Esophagus (tissue), 2 donors: Measurements from ENCODE around the gene GNG14. TPM values are rescaled to one million over a fixed set of nuclear protein-coding genes. Genes with fewer than 3 reads are reported as not detected.
"Not testable (repeated sequence)": the region's sequence is repeated elsewhere in the genome, so short reads cannot be mapped to it uniquely, and the experiment has no call there.

Source experiments
- H3K27ac ChIP-seq, 2 donors: one replicate each; pipeline ENCODE4 v1.5.1; 2013; ENCODE audit warnings: low read depth in 2 of 2, mild to moderate bottlenecking in 2 of 2, inconsistent platforms in 1 of 2, low read length in 1 of 2, moderate library complexity in 1 of 2
- H3K27me3 ChIP-seq, 2 donors: one replicate each; pipeline ENCODE4 v1.6.1; 2013; ENCODE audit warnings: low read length in 2 of 2, control low read depth in 1 of 2, mild to moderate bottlenecking in 1 of 2; ENCODE audit not compliant: insufficient read depth in 2 of 2, control insufficient read depth in 1 of 2
- H3K36me3 ChIP-seq, 2 donors: one replicate each; pipeline ENCODE4 v1.6.1; 2013; ENCODE audit warnings: low read length in 1 of 2; ENCODE audit not compliant: control insufficient read depth in 2 of 2, insufficient read depth in 2 of 2
- H3K4me1 ChIP-seq, 2 donors: one replicate each; pipeline ENCODE4 v1.6.1; 2013; ENCODE audit warnings: low read length in 1 of 2; ENCODE audit not compliant: control insufficient read depth in 2 of 2, insufficient read depth in 2 of 2
- H3K4me3 ChIP-seq, 2 donors: one replicate each; pipeline ENCODE4 v1.5.1; 2013; ENCODE audit warnings: low read length in 2 of 2, mild to moderate bottlenecking in 2 of 2, low read depth in 1 of 2, moderate library complexity in 1 of 2
- H3K9me3 ChIP-seq, 2 donors: one replicate each; pipeline ENCODE4 v1.6.1; 2013; ENCODE audit warnings: mild to moderate bottlenecking in 2 of 2, low read depth in 1 of 2, low read length in 1 of 2, moderate library complexity in 1 of 2; ENCODE audit not compliant: control insufficient read depth in 2 of 2, insufficient read depth in 1 of 2
- WGBS, 2 donors: extraction: QIAGEN DNeasy Blood & Tissue Kit; methylation state at CpG; one replicate each; pipeline ENCODE4 v1.1.7; 2013; 5-methylcytosine and 5-hydroxymethylcytosine counted together
- polyA plus RNA-seq, 2 donors: library from polyadenylated mRNA; stranded (reverse); fragments of 200-250 nt; gene quantifications; one replicate each; pipeline ENCODE4 v1.2.3, GENCODE V29; 2013
- donor health status: healthy with polysubstance abuse.
- donor health status: Bipolar disorder and iron deficiency.

GNG14 gene
- polyA plus RNA-seq, 2 donors: not detected

DNA sequence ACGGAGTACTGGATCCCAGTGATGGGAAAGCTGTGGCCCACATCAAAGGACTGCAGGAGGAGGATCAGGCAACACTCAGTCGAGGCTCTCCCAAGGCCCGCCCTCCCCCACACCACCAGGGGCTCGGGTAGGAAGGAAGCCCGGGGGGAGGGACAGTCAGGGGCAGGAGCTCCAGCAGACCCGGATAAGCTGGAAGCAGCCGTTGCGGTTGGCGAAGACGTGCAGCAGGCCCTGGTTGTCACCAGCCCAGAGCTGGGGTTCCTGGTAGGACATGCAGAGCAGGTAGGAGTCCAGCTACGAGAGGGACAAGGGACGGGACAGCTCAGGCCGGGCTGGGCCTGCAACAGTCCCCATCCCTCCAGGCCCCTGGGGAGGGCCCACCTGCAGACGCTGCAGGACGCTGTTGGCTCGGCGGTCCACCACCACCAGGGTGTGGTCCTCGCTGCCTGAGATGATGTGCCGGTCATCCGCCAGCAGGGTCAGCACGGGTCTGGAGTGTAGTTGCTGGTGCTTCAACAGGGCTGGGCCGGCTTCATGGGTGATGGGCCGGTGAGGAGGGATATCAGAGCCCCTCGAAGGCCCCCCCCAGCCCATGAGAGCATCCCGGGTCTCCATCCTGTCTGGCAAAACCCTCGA is 1.9 kb downstream of the GNG14 start:
- no peaks in the 10 kb centered on the region for H3K9me3 ChIP-seq
- no peaks in the 10 kb centered on the region for H3K27me3 ChIP-seq
- no peak overlapping the region for H3K27ac ChIP-seq
- no peak overlapping the region for H3K4me3 ChIP-seq
- H3K36me3 ChIP-seq: peaks cover 0 to 9% of the 10 kb centered on the region in 2 donors
- no peaks in the 10 kb centered on the region for H3K4me1 ChIP-seq
- 79 to 80% methylated on average over 25 to 26 of the region's 26 CpGs for WGBS, 2 donors

- peaks cover 0 to 8% of the 10 kb centered on the region in 2 donors for H3K36me3 ChIP-seq
- no peak overlapping the region for H3K27ac ChIP-seq
- H3K4me3 ChIP-seq: no peak overlapping the region
- no peaks in the 10 kb centered on the region for H3K9me3 ChIP-seq
- 85 to 90% methylated on average over 5 of the region's 5 CpGs for WGBS, 2 donors
- peaks cover 5 to 8% of the 10 kb centered on the region in 2 donors for H3K4me1 ChIP-seq
- no peaks in the 10 kb centered on the region for H3K27me3 ChIP-seq
Observed at GRCh38 chr19:12692960-12693359, 5.2 kb downstream of the GNG14 start.

DNA sequence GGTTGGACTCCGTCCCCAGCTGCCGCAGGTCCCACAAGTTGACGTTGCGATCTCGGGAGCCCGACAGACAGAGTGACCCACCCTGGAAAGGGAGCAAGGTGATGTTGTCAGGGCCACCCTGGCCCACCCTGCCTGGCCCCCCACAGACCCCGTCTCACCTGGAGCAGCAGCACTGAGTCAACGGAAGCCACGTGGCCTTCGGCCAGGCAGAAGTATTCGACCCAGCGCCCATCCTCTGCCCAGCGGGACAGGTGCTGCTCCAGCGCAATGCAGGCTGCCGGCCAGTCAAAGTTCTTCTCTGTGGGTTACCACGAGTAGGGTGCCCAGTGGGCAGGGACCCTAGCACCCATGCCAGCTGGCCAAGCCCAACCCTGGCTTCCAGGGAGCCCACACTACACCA is 6.8 kb downstream of the GNG14 start:
- peaks cover 0 to 3% of the 10 kb centered on the region in 2 donors for H3K36me3 ChIP-seq
- H3K4me3 ChIP-seq: no peak overlapping the region
- H3K27me3 ChIP-seq: no peaks in the 10 kb centered on the region
- H3K9me3 ChIP-seq: no peaks in the 10 kb centered on the region
- H3K4me1 ChIP-seq: peaks cover 5 to 8% of the 10 kb centered on the region in 2 donors
- 89 to 90% methylated on average over 16 of the region's 16 CpGs for WGBS, 2 donors
- H3K27ac ChIP-seq: no peak overlapping the region

GRCh38 chr19:12695096-12695495 is 7.3 kb downstream of the GNG14 start:
- no peak overlapping the region for H3K27ac ChIP-seq
- H3K36me3 ChIP-seq: peaks cover 0 to 3% of the 10 kb centered on the region in 2 donors
- 70 to 79% methylated on average over 2 of the region's 2 CpGs for WGBS, 2 donors
- H3K4me1 ChIP-seq: peaks cover 5 to 8% of the 10 kb centered on the region in 2 donors
- H3K4me3 ChIP-seq: no peak overlapping the region
- H3K9me3 ChIP-seq: no peaks in the 10 kb centered on the region
- no peaks in the 10 kb centered on the region for H3K27me3 ChIP-seq

GRCh38 chr19:12695514-12695913 is 7.7 kb downstream of the GNG14 start:
- H3K4me1 ChIP-seq: peaks cover 5 to 8% of the 10 kb centered on the region in 2 donors
- peaks cover 2 to 5% of the 10 kb centered on the region in 2 donors for H3K36me3 ChIP-seq
- no peak overlapping the region for H3K27ac ChIP-seq
- no peaks in the 10 kb centered on the region for H3K9me3 ChIP-seq
- 71 to 72% methylated on average over 1 of the region's 1 CpG for whole genome bisulfite sequencing, 2 donors
- no peaks in the 10 kb centered on the region for H3K27me3 ChIP-seq
- peak overlapping the region; percentile 62 to 80 for H3K4me3 ChIP-seq

DNA sequence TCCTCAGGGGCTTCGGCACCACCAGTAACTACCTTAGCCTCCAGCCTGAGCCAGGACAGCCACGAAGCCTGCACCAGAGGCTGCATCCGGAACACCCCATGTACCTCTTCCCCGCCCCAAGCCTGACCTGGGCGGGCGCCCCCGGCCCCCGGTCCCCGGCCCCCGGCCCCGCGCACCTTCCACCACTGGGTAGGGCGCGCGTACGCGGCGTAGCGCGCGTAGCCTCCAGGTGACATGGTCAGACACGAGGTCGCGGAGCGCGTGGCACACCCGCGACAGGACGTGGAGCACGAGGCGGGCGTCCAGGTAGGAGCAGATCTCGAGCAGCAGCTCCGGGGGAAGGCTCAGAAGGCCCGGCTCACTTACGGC is 8.2 kb downstream of the GNG14 start:
- Histone ChIP-seq H3K27me3 (no peaks in the 10 kb centered on the region), H3K9me3 (no peaks in the 10 kb centered on the region), H3K4me3 (peak overlapping the region; percentile 62 to 80), H3K4me1 (peaks cover 5 to 8% of the 10 kb centered on the region in 2 donors), H3K36me3 (peaks cover 7 to 9% of the 10 kb centered on the region in 2 donors), H3K27ac (no peak overlapping the region)
- 2 to 3% methylated on average over 33 to 36 of the region's 36 CpGs for WGBS, 2 donors

GRCh38 chr19:12696366-12697335 is 8.9 kb downstream of the GNG14 start, which contains the start of gene FBXW9:
FBXW9 (minus strand) TSS chr19:12696631; CDS start chr19:12696581, 50 bp downstream.
- no peaks in the 10 kb centered on the region for H3K9me3 ChIP-seq
- no peaks in the 10 kb centered on the region for H3K27me3 ChIP-seq
- peak within 1 kb of the TSS; percentile 86 to 94 for H3K27ac ChIP-seq
- peak within 1 kb of the TSS; percentile 62 to 80 for H3K4me3 ChIP-seq
- peaks cover 13 to 16% of the 10 kb centered on the region in 2 donors for H3K36me3 ChIP-seq
- 6 to 8% methylated on average over 48 to 59 of the region's 59 CpGs for WGBS, 2 donors
- peaks cover 5 to 8% of the 10 kb centered on the region in 2 donors for H3K4me1 ChIP-seq

- Histone ChIP-seq H3K4me3 (peak overlapping the region in 1 of 2 donors; percentile 62), H3K36me3 (peaks cover 18 to 22% of the 10 kb centered on the region in 2 donors)
- 95% methylated on average over 22 of the region's 22 CpGs for whole genome bisulfite sequencing, 2 donors
- H3K27me3 ChIP-seq, H3K9me3 ChIP-seq, H3K27ac ChIP-seq, H3K4me1 ChIP-seq: not testable (repeated sequence)
Observed at GRCh38 chr19:12697425-12697824, 9.6 kb downstream of the GNG14 start.

- Histone ChIP-seq H3K9me3 (no peaks in the 10 kb centered on the region), H3K27me3 (no peaks in the 10 kb centered on the region), H3K4me3 (no peak overlapping the region), H3K4me1 (peaks cover 5 to 8% of the 10 kb centered on the region in 2 donors), H3K36me3 (peaks cover 18 to 27% of the 10 kb centered on the region in 2 donors), H3K27ac (no peak overlapping the region)
- WGBS, 2 donors: 76 to 83% methylated on average over 6 of the region's 6 CpGs
Observed at GRCh38 chr19:12698138-12698537, 10.3 kb downstream of the GNG14 start.
